ENCODE data around the gene PPP3CA.

PPP3CA gene

GRCh38 chr4:101169044-101170014 is 178.0 kb downstream of the PPP3CA start:
- DNase-seq, result peak; percentile 55

- DNase-seq, result no peak
Observed at GRCh38 chr4:101163936-101164335, 183.4 kb downstream of the PPP3CA start.

DNA sequence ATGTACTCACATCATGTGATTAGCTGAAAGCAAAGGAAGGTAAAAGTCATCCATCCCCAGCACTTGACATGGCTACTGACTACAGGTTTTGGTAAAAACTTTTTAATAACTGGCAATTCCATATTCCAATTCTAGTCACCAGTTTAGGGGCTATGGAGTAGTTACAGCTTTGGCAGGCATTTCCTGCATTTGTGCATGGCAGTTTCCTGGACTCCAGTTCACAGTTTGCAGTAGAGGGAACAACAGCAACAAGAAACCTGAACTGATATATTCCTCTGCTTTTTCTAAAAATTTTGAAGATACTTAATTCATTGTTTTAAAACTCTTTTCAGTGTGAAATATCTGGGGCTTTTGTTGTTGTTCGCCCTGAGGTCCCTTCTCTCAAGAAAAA is 184.3 kb downstream of the PPP3CA start:
- DNase-seq, result no peak

GRCh38 chr4:101160792-101161592 is 186.3 kb downstream of the PPP3CA start:
- no peak for DNase-seq

- no peak for DNase-seq
Observed at GRCh38 chr4:101158507-101158906, 188.8 kb downstream of the PPP3CA start.

- DNase-seq, result peak; percentile 17
Observed at GRCh38 chr4:101158134-101158482, 189.2 kb downstream of the PPP3CA start.

GRCh38 chr4:101157415-101158133 is 189.8 kb downstream of the PPP3CA start:
- DNase-seq, result no peak

- no peak for DNase-seq
Observed at GRCh38 chr4:101156619-101157310, 190.6 kb downstream of the PPP3CA start.

DNA sequence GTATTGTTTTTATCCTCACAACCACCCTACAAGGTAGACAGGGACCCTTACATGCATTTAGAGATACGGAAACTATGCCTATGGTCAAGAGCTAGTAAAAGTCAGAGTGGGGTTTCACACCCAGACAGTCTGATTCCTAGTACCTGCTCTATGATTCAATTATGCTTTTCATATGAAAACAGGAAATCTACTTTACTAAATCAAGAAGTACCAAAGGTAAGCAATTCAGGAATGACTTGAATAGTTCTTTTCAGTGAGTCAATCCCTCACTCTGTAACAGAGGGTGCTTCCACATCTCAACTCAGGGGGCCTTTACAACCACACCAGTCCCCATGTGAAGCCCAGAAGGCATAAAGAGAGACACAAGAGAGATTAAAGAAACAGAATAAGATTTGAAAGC is 191.4 kb downstream of the PPP3CA start:
- no peak for DNase-seq

DNA sequence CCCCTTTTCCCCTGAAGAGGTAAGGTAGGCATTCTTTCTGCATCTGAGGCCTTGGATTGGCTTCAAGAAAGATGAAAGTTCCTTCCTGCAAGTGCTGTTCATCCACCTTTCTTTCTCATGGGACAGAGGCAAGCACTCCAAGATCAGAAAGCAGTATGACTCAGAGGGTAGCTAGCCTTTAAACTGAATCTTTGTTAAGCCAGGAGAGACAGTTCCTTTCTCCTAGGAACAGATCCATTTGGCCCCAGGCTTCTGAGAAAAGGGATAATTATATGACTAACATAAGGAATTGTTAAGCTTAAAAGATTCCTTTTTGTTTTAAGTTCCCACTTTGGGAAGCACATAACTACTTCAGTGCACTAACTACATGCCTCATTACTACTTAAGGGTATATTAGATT is 192.0 kb downstream of the PPP3CA start:
- no peak for DNase-seq

DNA sequence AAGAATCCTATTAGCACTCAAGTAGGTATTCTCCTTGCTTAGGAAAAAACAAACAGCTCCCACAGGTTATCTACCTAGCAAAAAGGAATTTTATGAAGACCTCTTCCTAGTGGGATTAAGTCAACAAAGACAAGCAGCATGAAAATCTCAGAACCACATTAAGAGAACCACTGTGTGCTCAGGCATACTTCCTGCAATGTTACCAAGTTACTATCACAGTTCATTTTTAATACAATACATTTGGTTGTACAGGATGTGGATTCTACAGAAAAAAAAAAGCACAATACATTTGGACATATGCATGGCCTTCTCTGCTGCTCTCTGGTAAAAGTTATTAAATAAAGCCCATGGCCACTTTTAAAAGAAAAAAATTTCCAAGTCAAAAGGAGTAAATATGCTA is 193.7 kb downstream of the PPP3CA start:
- DNase-seq, result no peak

GRCh38 chr4:101152521-101152920 is 194.8 kb downstream of the PPP3CA start:
- DNase-seq, result no peak

GRCh38 chr4:101148551-101148950 is 198.8 kb downstream of the PPP3CA start:
- DNase-seq, result no peak

- DNase-seq, result no peak
Observed at GRCh38 chr4:101147283-101147682, 200.0 kb downstream of the PPP3CA start.

- DNase-seq, result no peak
Observed at GRCh38 chr4:101145021-101145420, 202.3 kb downstream of the PPP3CA start.

GRCh38 chr4:101142259-101142658 is 205.1 kb downstream of the PPP3CA start:
- no peak for DNase-seq

GRCh38 chr4:101141855-101142254 is 205.5 kb downstream of the PPP3CA start:
- no peak for DNase-seq

DNA sequence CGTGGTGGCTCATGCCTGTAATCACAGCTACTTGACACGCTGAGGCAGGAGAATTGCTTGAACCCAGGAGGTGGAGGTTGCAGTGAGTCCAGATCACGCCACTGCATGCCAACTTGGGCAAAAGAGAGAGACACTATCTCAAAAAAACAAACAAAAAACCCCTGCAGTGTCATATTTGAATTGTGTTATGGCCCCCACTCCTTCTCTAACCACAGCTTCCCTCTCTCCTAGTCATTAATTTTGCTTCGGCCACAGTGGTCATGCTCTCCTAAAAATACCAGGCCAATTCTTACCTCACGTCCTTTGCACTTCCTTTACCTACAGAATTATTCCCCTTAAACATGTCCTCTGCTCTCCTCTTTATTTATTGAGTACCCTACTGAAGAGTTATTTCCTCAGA is 206.1 kb downstream of the PPP3CA start:
- no peak for DNase-seq

DNA sequence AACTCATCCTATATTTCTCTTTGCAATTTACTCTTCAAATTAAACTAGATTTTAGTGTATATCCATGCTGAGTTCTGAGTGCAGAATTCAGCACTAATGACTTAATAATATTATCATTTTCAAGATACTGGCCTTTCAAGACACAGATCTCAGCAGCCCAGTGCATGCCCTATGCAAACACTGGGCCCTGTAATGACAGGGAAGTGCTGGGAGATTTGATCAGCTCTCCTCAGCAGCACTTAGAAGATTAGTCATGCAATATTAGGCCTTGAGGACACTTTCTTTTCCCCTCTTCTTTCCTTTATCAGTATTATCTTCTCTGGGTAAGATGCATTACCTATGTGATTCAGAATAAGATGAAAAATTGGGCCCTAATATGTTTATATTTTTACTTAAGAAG is 207.1 kb downstream of the PPP3CA start:
- DNase-seq, result no peak

DNA sequence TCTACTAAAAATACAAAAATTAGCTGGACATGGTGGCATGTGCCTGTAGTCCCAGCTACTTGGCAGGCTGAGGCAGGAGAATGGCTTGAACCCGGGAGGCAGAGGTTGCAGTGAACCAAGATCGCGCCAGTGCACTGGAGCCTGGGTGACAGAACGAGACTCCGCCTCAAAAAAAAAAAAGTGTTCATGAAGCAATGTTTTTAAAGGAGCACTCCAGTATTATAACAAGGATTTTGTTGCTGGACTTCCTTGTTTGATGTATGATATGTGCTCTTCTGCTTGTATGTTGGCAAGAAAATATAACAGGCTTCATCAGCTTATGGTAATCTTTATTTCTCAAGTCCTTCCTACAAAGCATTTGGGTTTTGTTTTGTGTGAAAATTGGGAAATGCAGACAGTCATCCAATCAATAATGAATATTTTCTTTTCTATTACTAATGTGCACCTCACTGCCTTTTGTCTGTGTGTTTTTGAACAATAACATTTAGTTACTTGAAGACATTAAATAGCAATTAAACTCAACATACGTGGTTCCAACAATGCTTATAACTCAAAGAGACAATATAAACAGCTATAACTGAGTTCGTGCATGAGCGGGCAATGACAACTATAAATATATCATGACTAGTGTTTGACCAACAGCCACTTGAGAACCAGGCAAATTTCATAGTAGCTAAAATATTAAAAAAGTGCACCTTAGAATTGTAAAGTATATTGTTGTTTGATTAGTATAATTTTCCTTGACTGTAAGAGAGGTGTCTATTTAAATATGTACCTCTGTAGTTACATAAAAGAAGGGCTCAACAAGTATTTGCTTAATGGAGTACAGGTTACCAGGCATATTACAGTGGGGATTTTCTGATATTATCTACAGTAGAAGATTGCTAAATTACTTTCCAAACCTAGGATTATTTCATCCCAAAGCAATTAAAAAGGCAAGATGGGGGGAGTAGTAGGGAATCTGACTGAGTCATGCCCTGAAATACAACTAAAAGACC is 210.7 kb downstream of the PPP3CA start:
- DNase-seq, result peak; percentile 86

DNA sequence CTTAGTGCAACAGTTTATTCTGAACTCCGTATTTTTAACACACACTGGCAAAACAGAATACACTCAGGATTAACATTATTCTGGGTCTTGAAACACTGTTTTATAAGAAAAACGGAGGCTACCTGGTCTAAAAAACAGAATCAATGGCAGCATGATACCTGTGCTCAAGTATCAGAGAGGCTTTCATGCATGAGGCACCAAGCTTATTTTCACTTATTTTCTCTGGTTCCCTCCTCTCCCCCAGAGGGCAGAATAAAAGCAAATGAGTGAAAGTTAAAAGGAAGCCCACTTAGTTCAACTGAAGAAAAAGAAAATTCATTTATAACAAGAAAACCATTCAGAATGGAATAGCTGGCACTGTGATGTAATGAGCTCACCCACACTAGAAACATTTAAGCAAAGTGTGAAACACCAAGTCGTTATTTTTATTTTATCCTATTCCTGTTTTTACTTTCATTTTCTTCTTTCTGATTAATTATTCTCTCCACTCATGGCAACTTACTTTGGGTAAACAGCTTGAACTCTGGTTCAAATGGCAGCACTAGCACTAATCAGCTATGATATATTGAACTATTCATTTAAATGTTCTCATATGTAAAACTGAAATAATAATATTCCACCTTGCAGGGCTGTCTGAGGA is 211.8 kb downstream of the PPP3CA start:
- no peak for DNase-seq
